Ovary (tissue), 3 donors: Measurements from ENCODE around the gene GSTA3.

ENCODE experiments used
- CTCF ChIP-seq, 3 donors: fragments of 450-650 bp in 2 of 3; fragments of 200-600 bp in 1 of 3; IDR thresholded peaks; one replicate each; pipeline versions ENCODE4 v1.5.1 to v1.8.0; 2016 to 2022; ENCODE audit warnings: antibody characterized with exemption in 3 of 3, mild to moderate bottlenecking in 1 of 3
- POLR2A ChIP-seq: fragments of 450-650 bp; IDR thresholded peaks from one replicate; pipeline ENCODE4 v1.6.1; 2017; ENCODE audit warnings: antibody characterized with exemption, mild to moderate bottlenecking, moderate library complexity
- donor health status: DM: no; HTN: no; CAD: no.

DNA sequence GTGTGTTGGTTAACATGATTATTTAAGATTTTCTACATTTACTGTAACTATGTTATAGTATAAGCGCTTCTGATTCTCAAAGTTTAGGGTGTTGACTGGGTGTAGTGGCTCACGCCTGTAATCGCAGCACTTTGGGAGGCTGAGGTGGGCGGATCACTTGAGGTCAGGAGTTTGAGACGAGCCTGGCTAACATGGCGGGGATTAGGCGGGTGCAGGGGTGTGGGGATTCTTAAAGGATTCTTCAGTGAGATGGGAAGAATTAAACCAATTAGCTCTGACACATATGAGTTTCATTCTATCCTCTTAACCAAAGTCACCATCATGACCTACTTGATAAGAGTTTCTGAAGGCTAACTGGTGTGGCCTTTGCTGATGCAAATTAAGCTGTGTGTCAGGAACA, 46.4 kb upstream of the GSTA3 start:
- TF ChIP-seq CTCF (IDR thresholded peaks at IDR 0.05) (no peak), POLR2A (no peak)
